Measurements from ENCODE around the gene MYO1B.

Gene MYO1B

DNA sequence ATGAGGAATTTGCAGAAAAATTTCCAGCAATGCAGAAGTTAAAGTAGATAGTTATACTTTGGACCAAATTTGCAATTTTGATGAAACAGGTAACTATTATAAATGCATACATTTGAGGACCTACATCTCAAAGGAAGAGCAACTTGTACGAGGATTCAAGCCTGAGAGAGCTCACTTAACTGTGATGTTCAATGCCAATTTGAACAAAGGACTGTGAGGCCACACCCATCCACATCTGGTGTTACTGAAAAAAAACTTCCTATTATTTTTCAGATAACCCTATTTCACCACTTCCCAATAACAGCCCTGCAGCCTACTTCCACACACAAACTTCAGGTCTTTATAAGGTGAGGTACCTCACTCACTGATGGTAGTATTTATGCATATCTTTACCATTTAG is 229.3 kb downstream of the MYO1B start:
- DNase-seq: no peak
